ENCODE data around the gene MRPL38. TPM values are rescaled to one million over a fixed set of nuclear protein-coding genes. Genes with fewer than 3 reads are reported as not detected.

Gene MRPL38
- total RNA-seq, 2 donors from 2014 or later: 42.4 to 56.2 TPM

DNA sequence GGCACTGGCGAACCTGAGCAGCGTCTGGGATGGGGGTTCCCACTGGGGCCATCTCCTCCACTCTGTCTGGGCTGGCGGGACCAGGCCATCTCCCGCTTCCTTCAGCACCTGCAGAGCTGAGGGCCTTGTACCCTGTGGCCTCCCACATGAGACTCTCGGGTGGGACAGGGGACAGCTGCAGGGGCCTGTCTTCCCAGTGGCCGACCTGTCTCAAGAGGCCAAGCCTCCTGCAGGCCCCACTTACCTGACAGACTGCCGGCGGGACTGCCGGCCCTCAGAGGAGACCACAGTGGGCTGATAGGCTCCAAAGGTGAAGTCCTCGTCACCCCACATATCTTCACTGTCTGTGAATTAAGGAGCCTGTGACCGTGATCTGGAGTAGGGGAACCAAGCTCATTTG, 20.4 kb upstream of the MRPL38 start:
- no peak for ATAC-seq (ENCODE audit: insufficient number of reproducible peaks, low FRiP score, low read depth)
- no peak overlapping the region for H3K4me3 ChIP-seq
- no peak for DNase-seq (ENCODE audit: low spot score)
- TF ChIP-seq, protein P1, sequence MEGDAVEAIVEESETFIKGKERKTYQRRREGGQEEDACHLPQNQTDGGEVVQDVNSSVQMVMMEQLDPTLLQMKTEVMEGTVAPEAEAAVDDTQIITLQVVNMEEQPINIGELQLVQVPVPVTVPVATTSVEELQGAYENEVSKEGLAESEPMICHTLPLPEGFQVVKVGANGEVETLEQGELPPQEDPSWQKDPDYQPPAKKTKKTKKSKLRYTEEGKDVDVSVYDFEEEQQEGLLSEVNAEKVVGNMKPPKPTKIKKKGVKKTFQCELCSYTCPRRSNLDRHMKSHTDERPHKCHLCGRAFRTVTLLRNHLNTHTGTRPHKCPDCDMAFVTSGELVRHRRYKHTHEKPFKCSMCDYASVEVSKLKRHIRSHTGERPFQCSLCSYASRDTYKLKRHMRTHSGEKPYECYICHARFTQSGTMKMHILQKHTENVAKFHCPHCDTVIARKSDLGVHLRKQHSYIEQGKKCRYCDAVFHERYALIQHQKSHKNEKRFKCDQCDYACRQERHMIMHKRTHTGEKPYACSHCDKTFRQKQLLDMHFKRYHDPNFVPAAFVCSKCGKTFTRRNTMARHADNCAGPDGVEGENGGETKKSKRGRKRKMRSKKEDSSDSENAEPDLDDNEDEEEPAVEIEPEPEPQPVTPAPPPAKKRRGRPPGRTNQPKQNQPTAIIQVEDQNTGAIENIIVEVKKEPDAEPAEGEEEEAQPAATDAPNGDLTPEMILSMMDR (IDR thresholded peaks at IDR 0.05): no peak
- no peak overlapping the region for H3K27ac ChIP-seq
- H3K9me3 ChIP-seq: no peaks in the 10 kb centered on the region
- H3K4me1 ChIP-seq (ENCODE audit: control insufficient read depth in 1 of 2, low read depth in 2 of 2): no peaks in the 10 kb centered on the region
- peaks cover 7% of the 10 kb centered on the region for H3K36me3 ChIP-seq
- no peaks in the 10 kb centered on the region for H3K27me3 ChIP-seq (replicated peaks; ENCODE audit: insufficient read depth)

DNA sequence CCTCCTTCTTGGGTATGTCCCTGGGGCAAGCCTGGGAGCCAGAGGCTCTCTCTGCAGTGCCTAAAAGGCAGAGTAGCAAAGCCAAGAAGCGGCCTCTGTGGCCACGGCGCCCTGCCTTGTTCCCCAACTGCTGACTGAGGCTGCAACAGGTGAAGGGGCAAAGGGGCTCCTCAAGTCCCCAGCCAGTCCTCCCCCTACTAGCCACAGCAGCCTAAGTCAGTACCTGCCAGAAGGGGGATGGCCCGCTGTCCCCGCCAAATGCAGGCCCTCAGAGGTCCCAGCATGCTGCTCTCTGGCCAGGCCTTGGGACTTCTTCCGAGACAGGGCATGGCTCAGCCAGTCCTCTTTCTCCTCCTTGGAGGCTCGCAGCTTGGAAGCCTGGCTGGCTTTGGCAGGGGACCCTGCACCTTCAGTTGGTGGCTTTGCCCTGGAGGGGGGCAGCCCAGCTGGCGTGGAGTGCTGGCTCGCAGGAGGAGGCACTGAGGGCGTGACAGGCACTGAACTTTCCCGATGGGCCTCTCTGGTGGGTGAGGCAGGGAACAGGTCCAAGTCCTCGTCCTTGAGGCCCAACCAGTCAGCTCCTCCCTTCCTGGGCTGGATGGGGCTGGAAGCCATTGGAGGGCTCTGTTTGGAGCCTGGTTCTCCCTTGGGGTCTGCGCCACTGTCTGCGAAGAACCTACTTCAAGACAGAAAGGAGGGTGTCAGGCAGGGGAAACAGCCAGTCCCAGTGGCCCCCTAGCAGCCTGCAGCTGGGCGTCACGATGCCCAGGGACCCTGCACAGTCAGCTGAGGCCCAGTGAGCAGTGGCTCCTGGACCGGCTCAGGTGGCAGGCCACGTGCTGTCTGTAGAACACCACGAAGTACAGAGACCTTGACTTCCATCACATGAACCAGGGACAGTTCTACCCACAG, 18.5 kb upstream of the MRPL38 start:
- Histone ChIP-seq H3K9me3 (no peaks in the 10 kb centered on the region), H3K4me3 (no peak overlapping the region), H3K27me3 (replicated peaks; ENCODE audit: insufficient read depth) (no peaks in the 10 kb centered on the region), H3K36me3 (peaks cover 7% of the 10 kb centered on the region), H3K27ac (no peak overlapping the region), H3K4me1 (ENCODE audit: control insufficient read depth in 1 of 2, low read depth in 2 of 2) (no peaks in the 10 kb centered on the region)
- no peak for DNase-seq (ENCODE audit: low spot score)
- ATAC-seq (ENCODE audit: insufficient number of reproducible peaks, low FRiP score, low read depth): no peak
- TF ChIP-seq, protein P1 (IDR thresholded peaks at IDR 0.05): no peak

DNA sequence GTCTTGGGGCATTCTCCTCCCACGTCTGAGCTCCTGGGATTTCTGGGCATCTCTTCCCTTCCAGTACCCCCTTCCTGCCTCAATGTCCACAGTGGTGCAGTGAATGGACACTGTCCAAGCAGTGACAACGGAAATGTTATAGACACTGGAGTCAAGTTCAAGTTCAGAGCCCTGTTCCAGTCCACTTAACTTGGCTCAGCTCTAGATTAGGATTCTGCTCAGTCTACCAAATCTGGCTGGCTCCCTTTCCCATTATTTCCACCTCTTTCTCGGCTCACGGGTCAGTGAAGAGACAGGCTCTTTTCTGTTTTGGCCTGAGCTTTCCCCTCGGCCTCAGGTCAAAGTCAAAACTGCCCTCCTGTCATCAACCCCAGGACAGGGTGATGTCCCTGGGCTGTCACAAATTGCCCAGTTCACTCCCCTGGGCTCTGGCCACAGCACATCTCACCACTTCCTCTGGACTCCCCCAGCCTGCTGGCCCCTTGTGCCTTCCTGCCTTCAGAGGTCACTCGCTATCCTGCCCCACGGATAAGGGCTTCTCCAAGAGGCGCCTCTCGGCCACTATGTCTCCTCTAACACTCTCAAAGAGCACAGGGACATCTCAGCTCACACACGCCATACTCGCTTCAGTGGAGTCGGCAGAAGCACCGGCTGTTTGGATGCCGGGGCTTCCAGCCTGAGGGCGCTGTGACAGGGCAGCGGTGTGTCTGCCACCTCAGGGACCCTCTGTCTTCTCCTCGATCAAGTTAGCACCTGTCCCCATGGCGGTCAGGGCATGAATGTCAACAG, 17.7 kb upstream of the MRPL38 start:
- Histone ChIP-seq H3K27me3 (replicated peaks; ENCODE audit: insufficient read depth) (no peaks in the 10 kb centered on the region), H3K4me3 (no peak overlapping the region), H3K9me3 (no peaks in the 10 kb centered on the region), H3K36me3 (peaks cover 7% of the 10 kb centered on the region), H3K27ac (no peak overlapping the region), H3K4me1 (ENCODE audit: control insufficient read depth in 1 of 2, low read depth in 2 of 2) (no peaks in the 10 kb centered on the region)
- DNase-seq (ENCODE audit: low spot score): no peak
- TF ChIP-seq, protein P1 (IDR thresholded peaks at IDR 0.05): no peak
- ATAC-seq (ENCODE audit: insufficient number of reproducible peaks, low FRiP score, low read depth): no peak

DNA sequence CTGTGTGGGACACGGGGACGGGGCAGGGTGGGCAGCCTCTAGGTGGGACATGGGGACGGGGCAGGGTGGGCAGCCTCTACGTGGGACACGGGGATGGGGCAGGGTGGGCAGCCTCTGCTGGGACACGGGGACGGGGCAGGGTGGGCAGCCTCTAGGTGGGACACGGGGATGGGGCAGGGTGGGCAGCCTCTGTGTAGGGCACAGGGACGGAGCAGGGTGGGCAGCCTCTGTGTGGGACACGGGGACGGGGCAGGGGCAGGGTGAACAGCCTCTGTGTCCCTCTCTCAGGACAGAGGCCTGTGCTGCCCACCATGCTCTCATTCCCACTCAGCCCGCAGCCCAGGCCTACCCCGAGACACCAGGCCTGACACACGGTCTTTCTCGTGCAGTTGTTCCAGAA, 16.9 kb upstream of the MRPL38 start:
- no peak overlapping the region for H3K4me3 ChIP-seq

More for the DNA sequence above, 16.9 kb upstream of the MRPL38 start:
- ATAC-seq (ENCODE audit: insufficient number of reproducible peaks, low FRiP score, low read depth) (no peak), DNase-seq (ENCODE audit: low spot score) (no peak)
- Histone ChIP-seq H3K9me3 (no peaks in the 10 kb centered on the region), H3K27ac (no peak overlapping the region), H3K36me3 (peaks cover 7% of the 10 kb centered on the region), H3K27me3 (replicated peaks; ENCODE audit: insufficient read depth) (no peaks in the 10 kb centered on the region), H3K4me1 (ENCODE audit: control insufficient read depth in 1 of 2, low read depth in 2 of 2) (no peaks in the 10 kb centered on the region)
- TF ChIP-seq, protein P1 (IDR thresholded peaks at IDR 0.05): no peak

All from thoracic aorta (tissue), 2 donors.